Mesenchymal stem cell (in vitro differentiated cells and primary cell): ENCODE measurements around the gene DPY19L3.
A peak's percentile ranks its signal among the peaks of the same experiment; 100 is the strongest.

ENCODE experiments used
- DNase-seq: peaks from one replicate; pipeline ENCODE4 v3.0.0-alpha.2; 2013
- H2AFZ ChIP-seq: one replicate; pipeline ENCODE4 v1.6.1; 2013; ENCODE audit warnings: low read depth, mild to moderate bottlenecking, control low read depth, inconsistent platforms, low read length, moderate library complexity
- H2AK5ac ChIP-seq: 2 replicates; pipeline ENCODE4 v1.6.1; 2013; ENCODE audit warnings: low read length, moderate library complexity, mild to moderate bottlenecking, inconsistent platforms; ENCODE audit not compliant: severe bottlenecking
- H2BK120ac ChIP-seq: one replicate; pipeline ENCODE4 v1.6.1; 2013; ENCODE audit warnings: low read depth, mild to moderate bottlenecking, inconsistent platforms, low read length, moderate library complexity
- H2BK12ac ChIP-seq, 2 experiments: one replicate each; pipeline ENCODE4 v1.6.1; 2013; ENCODE audit warnings: inconsistent platforms in 2 of 2, low read length in 2 of 2, mild to moderate bottlenecking in 2 of 2, moderate library complexity in 2 of 2, control low read depth in 1 of 2
- H2BK15ac ChIP-seq: one replicate; pipeline ENCODE4 v1.6.1; 2013; ENCODE audit warnings: mild to moderate bottlenecking, low read depth, inconsistent platforms; ENCODE audit not compliant: poor library complexity, severe bottlenecking
- H2BK5ac ChIP-seq: 2 replicates; pipeline ENCODE4 v1.6.1; 2013; ENCODE audit warnings: low read depth, mild to moderate bottlenecking, low read length, control low read depth, inconsistent platforms; ENCODE audit not compliant: poor library complexity, severe bottlenecking
- H3K14ac ChIP-seq, 2 experiments: one replicate each; pipeline ENCODE4 v1.6.1; 2013; ENCODE audit warnings: inconsistent platforms in 2 of 2, low read length in 2 of 2, control low read depth in 1 of 2, mild to moderate bottlenecking in 1 of 2, moderate library complexity in 1 of 2
- H3K18ac ChIP-seq, 2 experiments: one replicate each; pipeline ENCODE4 v1.6.1; 2013; ENCODE audit warnings: inconsistent platforms in 2 of 2, low read length in 2 of 2, control low read depth in 1 of 2, low read depth in 1 of 2, mild to moderate bottlenecking in 1 of 2
- H3K23ac ChIP-seq, 2 experiments: one replicate each; pipeline ENCODE4 v1.6.1; 2013; ENCODE audit warnings: inconsistent platforms in 2 of 2, low read length in 2 of 2, mild to moderate bottlenecking in 2 of 2, moderate library complexity in 2 of 2, control low read depth in 1 of 2
- H3K27ac ChIP-seq: 2 replicates; pipeline ENCODE4 v1.5.1; 2013; ENCODE audit warnings: mild to moderate bottlenecking, moderate library complexity, low read length, control low read depth, inconsistent platforms; ENCODE audit not compliant: poor library complexity, severe bottlenecking
- H3K27me3 ChIP-seq, 2 experiments: 2 replicates each; pipeline versions ENCODE4 v1.6.1 to v1.7.0; 2013; ENCODE audit warnings: low read length in 2 of 2, mild to moderate bottlenecking in 2 of 2, moderate library complexity in 2 of 2, control low read depth in 1 of 2, inconsistent platforms in 1 of 2; ENCODE audit not compliant: control insufficient read depth in 1 of 2, insufficient read depth in 1 of 2
- H3K36me3 ChIP-seq, 2 experiments: 2 replicates each; pipeline versions ENCODE4 v1.6.1 to v1.7.0; 2013; ENCODE audit warnings: low read length in 2 of 2, control low read depth in 1 of 2, inconsistent platforms in 1 of 2, low read depth in 1 of 2, mild to moderate bottlenecking in 1 of 2; ENCODE audit not compliant: insufficient read depth in 2 of 2, control insufficient read depth in 1 of 2
- H3K4ac ChIP-seq, 2 experiments: one replicate each; pipeline ENCODE4 v1.6.1; 2013; ENCODE audit warnings: inconsistent platforms in 2 of 2, low read length in 2 of 2, mild to moderate bottlenecking in 2 of 2, moderate library complexity in 2 of 2, control low read depth in 1 of 2, low read depth in 1 of 2
- H3K4me1 ChIP-seq: 2 replicates; pipeline ENCODE4 v1.6.1; 2013; ENCODE audit warnings: low read depth, low read length, control low read depth; ENCODE audit not compliant: control insufficient read depth, insufficient read depth
- H3K4me2 ChIP-seq: 2 replicates; pipeline ENCODE4 v1.6.1; 2013; ENCODE audit warnings: low read length, mild to moderate bottlenecking, inconsistent platforms; ENCODE audit not compliant: poor library complexity, severe bottlenecking
- H3K4me3 ChIP-seq, 2 experiments: 2 replicates each; pipeline versions ENCODE4 v1.5.1 to v1.7.0; 2013; ENCODE audit warnings: low read length in 2 of 2, mild to moderate bottlenecking in 2 of 2, control low read depth in 1 of 2, low read depth in 1 of 2; ENCODE audit not compliant: insufficient read depth in 1 of 2
- H3K79me1 ChIP-seq: replicated peaks from 2 replicates; pipeline ENCODE4 v1.6.1; 2013; ENCODE audit warnings: mild to moderate bottlenecking, control low read depth, low read length, inconsistent platforms; ENCODE audit not compliant: poor library complexity, severe bottlenecking
- H3K9ac ChIP-seq: 2 replicates; pipeline ENCODE4 v1.7.0; 2013; ENCODE audit warnings: mild to moderate bottlenecking, low read length, moderate library complexity
- H3K9me3 ChIP-seq: 2 replicates; pipeline ENCODE4 v1.7.0; 2013; ENCODE audit warnings: mild to moderate bottlenecking, low read length; ENCODE audit not compliant: control insufficient read depth
- H4K8ac ChIP-seq: one replicate; pipeline ENCODE4 v1.6.1; 2013; ENCODE audit warnings: inconsistent platforms, mild to moderate bottlenecking, low read length, moderate library complexity
- H4K91ac ChIP-seq: one replicate; pipeline ENCODE4 v1.6.1; 2013; ENCODE audit warnings: mild to moderate bottlenecking, low read length, inconsistent platforms
- WGBS: methylation state at CpG from one replicate; pipeline ENCODE4 v1.1.7; 2013; ENCODE audit warnings: mixed read lengths; 5-methylcytosine and 5-hydroxymethylcytosine counted together

The DPY19L3 gene

DNA sequence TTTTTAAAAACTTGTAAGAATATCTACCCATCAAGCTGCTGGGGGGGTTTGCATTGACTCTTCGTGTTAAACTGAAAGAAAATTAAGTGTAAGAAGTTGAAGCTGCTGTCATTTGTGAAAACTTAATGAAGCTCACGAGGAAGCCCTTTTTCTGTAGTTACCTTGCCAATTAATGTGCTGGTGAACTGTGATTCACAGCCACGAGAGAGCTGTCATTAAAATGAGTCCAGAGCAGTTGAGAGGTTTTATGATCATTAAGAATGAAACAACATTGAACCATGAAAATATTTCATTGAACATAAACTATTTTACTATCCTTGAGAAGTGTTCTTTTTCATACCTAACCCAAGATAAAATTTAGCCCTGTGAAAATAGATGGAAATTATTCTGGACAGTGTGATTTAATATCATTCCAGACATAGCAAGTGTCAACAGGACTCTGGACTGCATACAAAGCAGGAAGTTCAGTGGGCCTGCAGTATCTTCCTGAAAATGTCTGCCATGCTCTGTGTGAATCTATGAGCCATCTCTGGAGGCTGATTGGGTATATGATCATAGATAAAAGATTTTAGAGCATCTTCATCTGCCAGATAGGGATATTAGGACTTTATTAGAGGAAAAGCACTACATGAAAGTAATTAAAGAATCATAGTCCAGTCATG lies 53.8 kb downstream of the DPY19L3 start:
- Histone ChIP-seq H2BK15ac (no peak overlapping the region), H2BK120ac (no peak overlapping the region), H3K4me2 (no peak overlapping the region), H3K4me3 (no peak overlapping the region), H3K27me3 (no peaks in the 10 kb centered on the region), H3K9me3 (no peaks in the 10 kb centered on the region), H3K4me1 (no peaks in the 10 kb centered on the region), H3K23ac (no peak overlapping the region), H4K8ac (no peak overlapping the region), H3K4ac (no peak overlapping the region), H3K9ac (no peak overlapping the region), H2BK12ac (no peak overlapping the region), H3K36me3 (peaks cover 10 to 78% of the 10 kb centered on the region in 2 experiments), H2AFZ (no peak overlapping the region), H3K14ac (no peak overlapping the region), H4K91ac (no peak overlapping the region), H3K27ac (no peak overlapping the region), H2BK5ac (no peak overlapping the region), H3K79me1 (peaks cover 1% of the 10 kb centered on the region), H3K18ac (no peak overlapping the region), H2AK5ac (no peak overlapping the region)
- 88% methylated on average over 2 of the region's 3 CpGs for WGBS
- no peak for DNase-seq

DNA sequence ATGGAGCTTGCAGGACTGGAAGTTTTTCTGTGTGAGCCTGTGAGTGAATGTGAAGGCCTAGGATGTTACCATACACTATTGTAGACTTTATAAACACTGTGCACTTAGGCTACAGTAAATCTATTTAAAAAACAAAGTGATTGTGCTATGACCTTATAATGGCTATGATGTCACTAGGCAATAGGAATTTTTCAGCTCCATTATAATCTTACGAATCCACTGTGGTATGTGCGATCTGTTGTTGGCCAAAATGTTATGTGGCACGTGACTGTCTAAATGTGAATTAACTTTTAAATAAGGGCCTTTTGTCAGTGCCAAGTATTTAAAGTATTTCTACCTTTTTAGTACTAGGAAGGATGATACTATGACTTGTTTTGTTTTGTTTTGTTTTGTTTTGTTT lies 54.9 kb downstream of the DPY19L3 start:
- no peak overlapping the region for H3K4me2 ChIP-seq
- no peak for DNase-seq
- H3K9me3 ChIP-seq: no peaks in the 10 kb centered on the region
- H2AK5ac ChIP-seq: no peak overlapping the region
- no peak overlapping the region for H3K18ac ChIP-seq
- no peak overlapping the region for H2BK120ac ChIP-seq
- no peak overlapping the region for H2BK15ac ChIP-seq
- 100% methylated on average over 3 of the region's 3 CpGs for WGBS
- peaks cover 10 to 82% of the 10 kb centered on the region in 2 experiments for H3K36me3 ChIP-seq
- H3K79me1 ChIP-seq: peaks cover 1% of the 10 kb centered on the region
- H3K23ac ChIP-seq: no peak overlapping the region
- H4K8ac ChIP-seq: no peak overlapping the region
- H3K4me3 ChIP-seq: no peak overlapping the region
- H4K91ac ChIP-seq: no peak overlapping the region
- no peak overlapping the region for H2BK12ac ChIP-seq
- H3K4ac ChIP-seq: no peak overlapping the region
- H3K9ac ChIP-seq: no peak overlapping the region
- no peak overlapping the region for H2BK5ac ChIP-seq
- no peak overlapping the region for H3K14ac ChIP-seq
- no peak overlapping the region for H3K27ac ChIP-seq
- no peaks in the 10 kb centered on the region for H3K27me3 ChIP-seq
- no peak overlapping the region for H2AFZ ChIP-seq
- H3K4me1 ChIP-seq: no peaks in the 10 kb centered on the region

DNA sequence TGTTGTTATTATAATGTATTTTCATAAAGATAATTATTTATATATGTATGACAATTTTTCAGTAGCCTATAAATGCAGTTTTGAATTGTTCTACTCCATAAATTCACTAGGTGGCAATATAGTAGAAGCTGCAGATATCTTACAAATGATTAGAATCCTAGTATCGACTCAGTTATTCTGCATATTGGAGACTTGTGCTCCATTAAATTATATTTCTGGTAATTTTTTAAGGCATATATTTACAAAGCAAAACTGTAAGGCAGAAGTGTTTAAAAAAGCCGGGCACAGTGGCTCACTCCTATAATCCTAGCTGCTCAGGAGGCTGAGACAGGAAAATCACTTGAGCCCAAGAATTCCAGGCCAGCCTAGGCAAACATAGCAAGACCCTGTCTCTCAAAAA lies 58.7 kb downstream of the DPY19L3 start:
- Histone ChIP-seq H3K27ac (no peak overlapping the region), H3K14ac (no peak overlapping the region), H4K91ac (no peak overlapping the region), H2BK120ac (no peak overlapping the region), H3K4me3 (no peak overlapping the region), H3K4me2 (no peak overlapping the region), H3K36me3 (peaks cover 4 to 73% of the 10 kb centered on the region in 2 experiments), H3K4me1 (no peaks in the 10 kb centered on the region), H3K18ac (no peak overlapping the region), H4K8ac (no peak overlapping the region), H3K9ac (no peak overlapping the region), H2AFZ (no peak overlapping the region), H3K79me1 (peaks cover 3% of the 10 kb centered on the region), H3K4ac (no peak overlapping the region), H2BK5ac (no peak overlapping the region), H3K23ac (no peak overlapping the region), H2AK5ac (no peak overlapping the region), H2BK12ac (no peak overlapping the region), H2BK15ac (no peak overlapping the region), H3K9me3 (no peaks in the 10 kb centered on the region), H3K27me3 (no peaks in the 10 kb centered on the region)
- WGBS: 100% methylated on average over 1 of the region's 2 CpGs
- peak; percentile 8 for DNase-seq

DNA sequence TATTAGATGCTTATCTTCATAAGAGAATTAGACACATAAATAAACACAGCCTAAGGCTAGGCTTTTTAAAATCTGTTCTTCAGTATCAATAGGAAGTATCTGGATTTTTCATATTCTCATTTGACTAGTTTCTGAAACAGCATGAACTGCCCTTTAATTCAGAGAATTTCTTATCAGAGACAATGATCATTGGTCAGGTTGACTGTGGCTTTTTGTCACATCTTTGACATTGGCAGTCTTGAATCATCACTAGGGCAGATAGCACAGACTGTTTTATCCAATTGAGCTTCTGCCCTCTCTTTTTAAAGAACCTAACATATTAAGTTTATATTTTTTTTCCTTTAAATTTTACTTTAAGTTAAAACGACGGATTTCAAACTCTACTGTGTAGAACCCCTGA lies 59.6 kb downstream of the DPY19L3 start:
- Histone ChIP-seq H3K18ac (no peak overlapping the region), H4K8ac (no peak overlapping the region), H3K27me3 (no peaks in the 10 kb centered on the region), H3K9ac (no peak overlapping the region), H2BK120ac (no peak overlapping the region), H2BK15ac (no peak overlapping the region), H2AFZ (no peak overlapping the region), H3K23ac (no peak overlapping the region), H3K36me3 (peaks cover 4 to 73% of the 10 kb centered on the region in 2 experiments), H3K9me3 (no peaks in the 10 kb centered on the region), H3K14ac (no peak overlapping the region), H2BK5ac (no peak overlapping the region), H3K4me2 (no peak overlapping the region), H2BK12ac (no peak overlapping the region), H4K91ac (no peak overlapping the region), H3K4me3 (no peak overlapping the region), H3K79me1 (peaks cover 3% of the 10 kb centered on the region), H3K4me1 (no peaks in the 10 kb centered on the region), H3K4ac (no peak overlapping the region), H2AK5ac (no peak overlapping the region), H3K27ac (no peak overlapping the region)
- whole genome bisulfite sequencing: 93% methylated on average over 2 of the region's 2 CpGs
- no peak for DNase-seq
